Tracheal epithelial cell (primary cell): ENCODE data around the gene CFAP141. TPM values are rescaled to one million over a fixed set of nuclear protein-coding genes. Genes with fewer than 3 reads are reported as not detected.

Source experiments
- total RNA-seq: library from RNA; depleted of rRNA; stranded (reverse); fragments of >200 nt; gene quantifications from 2 replicates; pipeline ENCODE4 v1.2.1, GENCODE V29; 2014

CFAP141 gene
- total RNA-seq = not detected in 2 replicates

DNA sequence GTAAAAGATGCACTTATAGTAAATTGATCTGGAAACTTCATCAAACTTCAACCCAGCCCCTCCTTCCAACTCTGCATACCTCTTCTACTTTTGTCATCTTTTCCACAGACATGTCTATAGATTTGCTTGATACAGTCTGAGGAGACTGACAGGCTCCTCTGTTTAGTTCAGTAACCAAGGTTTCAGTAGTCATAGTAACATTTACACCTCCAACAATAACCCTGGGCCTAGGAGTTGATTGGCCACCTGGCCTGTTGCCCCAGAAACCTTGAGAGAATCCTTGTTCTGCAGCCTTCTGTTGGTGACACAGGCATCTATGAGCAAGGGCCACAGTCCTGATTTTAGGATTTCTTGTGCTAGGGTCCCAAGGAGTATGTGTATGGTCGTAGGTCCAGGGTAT, at the start of gene CFAP141:
Gene CFAP141 (minus strand): TSS at position 138 of the 400 bp plus-strand sequence. CDS start 26 bp downstream, at position 112.

GRCh38 chr1:154220071-154220969, 14.2 kb upstream of the CFAP141 start, which contains the start of gene UBAP2L:
Gene UBAP2L, plus strand, starts transcription at chr1:154220955. Its CDS starts 4,169 bp downstream, at chr1:154225124.

DNA sequence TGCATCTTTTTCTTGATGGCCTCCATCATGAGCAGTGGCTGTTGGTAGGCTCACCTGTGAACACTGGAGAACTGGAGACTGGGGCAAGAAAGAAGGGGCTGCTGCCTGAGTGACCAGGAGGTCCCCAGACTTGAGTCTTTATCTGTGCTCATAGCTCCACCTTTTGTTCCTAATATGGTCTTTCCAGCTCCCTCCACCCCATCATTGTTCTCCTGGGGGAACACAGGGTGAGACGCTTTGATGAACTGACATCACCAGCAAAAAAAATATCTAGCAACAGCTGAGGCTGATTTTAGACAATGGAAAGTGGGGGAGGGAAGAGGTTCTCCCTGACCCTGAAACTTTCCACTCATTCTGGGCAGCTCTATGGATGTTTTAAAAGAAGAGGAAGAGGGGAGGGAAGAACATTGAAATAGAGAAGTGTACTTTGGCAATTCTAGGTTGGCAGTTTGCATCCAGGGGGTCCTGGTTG, 14.1 kb downstream of the CFAP141 start, which contains the start of gene TPM3:
Gene TPM3 (minus strand): TSS at position 111 of the 472 bp plus-strand sequence. CDS start 82 bp downstream, at position 29.

DNA sequence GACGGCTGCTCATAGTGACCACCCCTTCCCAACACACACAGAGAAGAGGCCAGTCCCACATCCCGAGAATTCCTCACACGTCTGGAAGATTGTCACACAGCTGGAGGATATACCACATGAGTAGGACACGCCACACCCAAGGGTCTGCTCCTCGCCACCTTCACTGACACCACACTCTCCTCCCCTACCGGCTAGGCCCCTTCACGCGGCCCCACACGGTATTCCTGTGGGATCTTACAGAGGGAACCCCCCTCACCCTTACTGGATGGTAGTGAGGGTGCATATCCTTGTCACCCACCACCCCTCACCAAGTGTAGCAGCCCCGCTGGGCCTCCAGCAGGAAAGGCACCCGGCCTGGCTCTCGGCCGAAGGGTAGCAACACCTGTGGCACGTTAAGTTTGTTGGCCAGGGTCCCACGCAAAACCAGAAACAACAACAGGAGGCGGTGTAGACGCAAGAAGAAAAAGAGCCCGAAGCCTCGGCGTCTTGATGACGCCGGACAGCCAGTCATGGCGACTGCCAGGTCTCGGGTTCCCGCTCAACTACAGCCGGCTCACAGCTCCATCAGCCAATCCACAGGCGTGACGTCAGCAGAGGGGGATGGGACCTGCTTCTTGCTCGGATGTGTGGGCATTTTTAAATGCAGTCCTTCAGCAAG, 51.5 kb downstream of the CFAP141 start, which contains the start of gene NUP210L:
Gene NUP210L (minus strand): TSS at position 540 of the 658 bp plus-strand sequence.

Other genes starting within 250 kb of the CFAP141 start
- gene CRTC2, start 247.7 kb downstream of the CFAP141 start, total RNA-seq = 2.7 and 3.6 TPM in 2 replicates
- gene SLC39A1, start 242.8 kb downstream of the CFAP141 start, total RNA-seq = 134 and 176 TPM in 2 replicates
- gene CREB3L4, start 238.4 kb downstream of the CFAP141 start, total RNA-seq = 8.0 and 11.1 TPM in 2 replicates
- 207 and 231 TPM in 2 replicates for gene JTB, start 228.7 kb downstream of the CFAP141 start, total RNA-seq
- 42.6 and 50.4 TPM in 2 replicates for gene RAB13, start 220.0 kb downstream of the CFAP141 start, total RNA-seq
- gene RPS27, start 215.6 kb downstream of the CFAP141 start, total RNA-seq = 1,885 and 2,803 TPM in 2 replicates
- gene NUP210L, start 51.3 kb downstream of the CFAP141 start, total RNA-seq = 0.21 and 0.24 TPM in 2 replicates
- gene TPM3, start 14.2 kb downstream of the CFAP141 start, total RNA-seq = 196 and 436 TPM in 2 replicates
- gene UBAP2L, start 14.6 kb upstream of the CFAP141 start, total RNA-seq = 19.8 and 21.3 TPM in 2 replicates
- gene HAX1, start 66.3 kb upstream of the CFAP141 start, total RNA-seq = 157 and 191 TPM in 2 replicates
- under 0.01 TPM in 1 of 2 replicates, not detected in the other for gene AQP10, start 114.8 kb upstream of the CFAP141 start, total RNA-seq
- gene ATP8B2, start 119.2 kb upstream of the CFAP141 start, total RNA-seq = 11.3 and 45.8 TPM in 2 replicates
- gene IL6R, start 199.0 kb upstream of the CFAP141 start, total RNA-seq = 16.0 and 49.4 TPM in 2 replicates